ENCODE results near the gene B3GLCT.
"Not testable (repeated sequence)": the region's sequence is repeated elsewhere in the genome, so short reads cannot be mapped to it uniquely, and the experiment has no call there.

The B3GLCT gene

DNA sequence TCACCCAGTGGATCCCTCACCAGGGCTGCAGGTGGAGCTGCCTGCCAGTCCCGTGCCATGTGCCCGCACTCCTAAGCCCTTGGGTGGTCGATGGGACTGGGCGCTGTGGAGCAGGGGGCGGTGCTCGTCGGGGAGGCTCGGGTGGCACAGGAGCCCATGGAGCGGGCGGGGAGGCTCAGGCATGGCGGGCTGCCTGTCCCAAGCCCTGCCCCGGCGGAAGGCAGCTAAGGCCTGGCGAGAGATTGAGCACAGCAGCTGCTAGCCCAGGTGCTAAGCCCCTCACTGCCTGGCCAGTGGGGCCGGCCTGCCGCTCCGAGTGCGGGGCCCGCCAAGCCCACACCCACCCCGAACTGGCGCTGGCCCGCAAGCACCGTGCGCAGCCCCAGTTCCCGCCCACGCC is 16.8 kb upstream of the B3GLCT start:
- in situ Hi-C loops (cut with HindIII; ENCODE audit: low sequenced_read_pairs), result no loop called here

DNA sequence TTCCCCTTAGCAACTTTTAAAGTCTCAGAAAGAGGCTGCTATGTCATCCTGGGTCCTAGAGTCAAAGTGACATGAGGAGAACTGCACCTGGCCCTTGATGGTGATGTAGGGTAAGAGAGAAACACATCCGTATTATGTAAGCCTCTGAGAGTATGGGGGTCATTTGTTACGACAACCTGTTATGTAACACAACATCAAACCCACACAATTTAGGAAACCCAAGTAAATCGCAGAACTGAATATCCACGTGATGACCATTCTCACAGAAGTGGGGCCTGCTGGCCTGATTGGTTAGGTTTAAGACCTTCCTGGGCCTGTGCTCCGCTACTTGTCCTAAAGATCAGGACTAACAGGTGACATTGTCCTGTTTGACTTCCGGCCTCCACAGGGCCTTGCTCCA is 15.3 kb upstream of the B3GLCT start:
- in situ Hi-C loops (cut with HindIII; ENCODE audit: low sequenced_read_pairs), result no loop called here

DNA sequence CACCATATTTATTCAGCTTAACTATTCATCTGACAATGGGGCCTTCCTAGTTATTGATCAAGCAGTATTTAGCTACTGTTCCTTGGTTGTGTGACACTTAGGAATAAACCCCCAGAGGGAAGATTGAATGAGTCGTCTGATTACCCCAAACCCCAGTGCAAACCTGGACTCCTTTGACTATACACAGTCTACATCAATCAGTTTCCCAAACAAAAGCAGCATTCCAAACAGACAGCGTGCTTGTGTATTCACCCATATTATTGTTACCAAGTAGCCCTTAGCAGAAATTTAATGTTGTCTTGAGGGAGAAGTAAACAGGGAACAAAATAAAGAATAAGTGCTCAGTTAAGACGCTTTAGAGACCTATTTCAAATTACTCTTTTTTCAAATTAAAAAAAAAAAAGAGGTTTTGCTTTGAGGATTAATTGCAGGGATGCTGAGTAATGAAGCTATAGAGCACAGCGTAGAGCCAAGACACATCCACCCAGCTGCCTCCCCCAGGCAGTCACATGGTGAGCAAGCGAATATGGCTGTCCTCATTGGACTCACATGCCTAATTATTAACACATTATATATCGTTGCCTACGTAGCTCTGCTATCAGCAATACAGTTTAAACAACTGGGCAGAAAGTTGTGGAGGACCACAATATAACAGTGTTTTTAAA is 14.7 kb upstream of the B3GLCT start:
- in situ Hi-C loops (cut with HindIII; ENCODE audit: low sequenced_read_pairs), result no loop called here

DNA sequence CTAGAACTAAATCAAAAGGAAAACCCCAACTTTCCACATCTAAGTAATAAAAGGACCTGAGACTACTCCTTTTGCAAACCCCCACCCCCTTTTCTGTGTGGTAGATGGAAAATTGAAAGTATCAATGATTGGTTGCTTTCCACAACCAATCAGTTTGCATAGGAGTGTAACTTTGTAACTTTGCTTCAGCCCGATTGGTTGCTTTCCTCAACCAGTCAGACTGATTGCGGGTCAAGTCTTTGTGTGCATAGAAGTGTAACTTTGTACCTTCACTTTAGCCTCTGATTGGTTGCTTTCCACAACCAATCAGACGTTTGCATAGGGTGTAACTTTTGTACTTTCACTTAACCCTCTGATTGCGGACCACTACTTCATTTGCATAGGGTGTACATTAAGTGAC is 8.0 kb upstream of the B3GLCT start:
- in situ Hi-C loops (cut with HindIII; ENCODE audit: low sequenced_read_pairs), result no loop called here

DNA sequence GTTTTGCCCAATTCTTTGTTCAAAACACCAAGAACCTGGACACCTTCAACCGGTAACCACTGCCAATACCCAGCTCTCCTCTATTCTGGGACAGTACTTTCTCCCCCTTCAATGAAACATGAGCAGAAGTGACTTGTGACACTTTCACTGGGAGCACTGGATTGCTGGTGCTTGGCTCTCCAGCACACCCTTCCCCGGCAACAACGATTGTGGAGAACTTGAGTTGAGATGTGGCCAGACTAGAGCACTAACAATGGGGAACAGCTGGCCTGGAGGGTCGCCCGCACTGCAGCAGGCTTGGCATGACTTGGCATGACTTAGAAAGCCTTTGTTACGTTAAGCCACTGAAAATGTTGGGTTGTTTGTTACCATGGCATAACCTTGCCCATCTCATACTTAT is 7.5 kb upstream of the B3GLCT start:
- in situ Hi-C loops (cut with HindIII; ENCODE audit: low sequenced_read_pairs), result no loop called here

DNA sequence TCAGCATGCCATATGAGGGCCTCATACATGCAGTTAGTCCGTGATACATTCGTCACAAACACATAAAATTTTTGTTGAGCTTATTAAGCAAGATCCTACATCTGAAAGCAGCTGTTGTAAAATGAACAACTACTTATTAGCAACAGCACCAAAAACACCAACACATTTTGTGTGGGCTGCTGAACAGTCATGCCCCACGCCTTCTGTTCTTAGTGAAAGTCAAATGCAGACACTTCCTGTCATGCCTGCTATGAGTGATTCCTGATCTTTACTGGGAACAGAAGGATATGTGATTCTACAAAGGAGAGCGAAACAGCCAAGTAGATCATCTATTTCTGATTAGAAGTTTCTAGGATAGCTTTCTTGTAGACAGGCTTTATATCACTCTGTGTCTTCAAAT is 4.2 kb upstream of the B3GLCT start:
- in situ Hi-C loops (cut with HindIII; ENCODE audit: low sequenced_read_pairs), result no loop called here

DNA sequence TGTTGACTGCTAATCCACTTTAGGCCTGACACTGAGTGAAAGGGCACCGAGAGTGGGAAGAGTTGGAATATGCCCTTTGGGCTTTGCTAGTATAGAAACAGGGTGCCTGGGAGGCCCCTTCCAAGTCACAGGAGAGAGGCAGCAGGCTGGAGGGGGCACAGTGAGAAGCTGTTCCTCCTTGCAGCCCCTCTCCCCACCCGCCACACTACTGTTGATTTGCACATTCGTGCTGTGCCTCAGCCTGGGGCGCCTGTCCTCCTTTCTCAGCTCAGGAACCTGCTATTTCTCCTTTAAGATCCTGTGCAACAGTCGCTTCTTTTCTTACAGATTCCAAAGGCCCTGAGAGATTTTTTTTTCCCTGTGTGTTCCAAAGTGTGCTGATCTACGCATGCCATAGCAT is 2.8 kb upstream of the B3GLCT start:
- in situ Hi-C loops (cut with HindIII; ENCODE audit: low sequenced_read_pairs), result no loop called here

DNA sequence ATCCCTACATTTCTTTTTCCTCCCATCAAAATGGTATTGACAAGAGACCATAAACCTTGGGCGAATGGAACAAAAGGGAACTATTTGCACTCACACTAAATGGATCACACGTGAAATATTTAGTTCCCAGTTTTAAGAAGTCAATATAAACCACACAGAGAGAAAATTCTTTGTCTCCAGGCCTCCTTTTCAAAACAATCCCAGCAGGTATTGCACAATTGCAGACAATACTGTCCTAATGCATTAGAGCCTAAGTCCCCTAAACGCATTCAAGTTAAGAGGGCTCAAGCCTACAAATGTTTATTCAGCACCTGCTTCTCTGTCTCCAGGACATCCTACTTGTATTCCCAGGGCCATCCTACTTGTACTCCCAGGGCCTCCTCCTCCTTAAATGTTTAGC is 1.3 kb upstream of the B3GLCT start:
- in situ Hi-C loops (cut with HindIII; ENCODE audit: low sequenced_read_pairs), result no loop called here

DNA sequence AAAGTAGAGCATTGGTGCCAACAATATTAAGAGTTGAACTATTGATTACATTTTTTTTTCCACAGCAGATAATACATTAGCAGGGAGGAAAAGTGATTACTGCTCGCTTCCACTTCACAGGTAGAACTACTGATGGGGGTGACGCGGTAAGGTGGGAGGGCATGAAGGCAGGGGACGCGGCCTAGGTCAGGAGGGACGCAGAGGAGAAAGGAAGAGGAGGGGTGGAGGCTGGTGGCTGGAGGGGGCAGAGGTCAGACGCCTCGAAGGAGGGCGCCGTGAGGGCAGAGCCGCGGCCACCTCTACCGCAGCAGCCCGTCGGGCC is 287 bp upstream of the B3GLCT start:
- in situ Hi-C loops (cut with HindIII; ENCODE audit: low sequenced_read_pairs), result no loop called here

DNA sequence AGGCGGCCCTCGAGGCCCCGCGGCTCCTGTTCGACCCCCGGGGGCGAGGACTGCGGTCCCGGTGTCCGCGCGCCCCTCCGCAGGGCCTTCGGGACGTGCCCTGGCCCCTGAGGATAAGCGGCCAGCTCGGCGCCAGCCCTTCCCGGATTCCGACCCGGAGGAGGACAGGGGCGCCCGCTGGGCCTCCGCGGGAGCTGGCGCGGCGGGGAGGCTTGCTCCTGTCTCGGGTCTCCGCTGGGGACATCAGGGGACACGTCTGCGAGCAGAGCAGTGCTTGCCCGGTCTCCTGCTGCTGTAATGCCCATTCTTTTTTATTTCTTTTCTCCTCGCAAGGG is 829 bp downstream of the B3GLCT start:
- in situ Hi-C loops (cut with HindIII; ENCODE audit: low sequenced_read_pairs), result no loop called here

DNA sequence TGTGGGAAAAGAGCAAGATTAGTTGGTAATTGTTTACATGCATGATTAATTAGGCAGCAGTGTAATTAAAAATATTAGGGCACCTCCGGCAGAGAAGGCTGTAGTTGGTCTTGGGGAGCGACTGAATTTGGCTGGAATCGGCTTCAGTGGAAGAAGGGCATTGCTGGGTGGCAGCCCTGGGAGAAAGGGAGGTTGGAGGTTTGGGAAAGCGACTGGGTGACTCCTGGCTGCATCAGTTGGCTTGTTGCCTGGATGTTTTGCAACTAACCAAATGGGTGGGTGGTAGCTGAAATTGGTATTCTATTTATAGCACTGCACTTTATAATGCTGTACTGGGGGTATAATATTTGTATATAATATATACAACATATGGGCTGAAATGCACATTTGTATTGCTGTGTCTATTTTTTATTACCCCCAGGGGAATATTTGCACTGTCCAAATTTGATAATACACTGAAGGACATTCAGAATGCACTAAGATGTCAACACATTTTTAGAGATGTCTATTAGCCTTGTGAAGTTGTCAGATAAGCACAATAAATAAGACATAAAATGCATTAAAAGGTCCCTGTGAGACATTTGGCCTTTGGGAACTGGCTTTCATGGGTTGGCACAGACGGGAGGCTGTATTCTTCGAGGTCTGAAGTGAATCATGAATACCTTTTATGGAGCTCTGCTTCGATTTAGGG is 1.7 kb downstream of the B3GLCT start:
- in situ Hi-C loops (cut with HindIII; ENCODE audit: low sequenced_read_pairs), result no loop called here

DNA sequence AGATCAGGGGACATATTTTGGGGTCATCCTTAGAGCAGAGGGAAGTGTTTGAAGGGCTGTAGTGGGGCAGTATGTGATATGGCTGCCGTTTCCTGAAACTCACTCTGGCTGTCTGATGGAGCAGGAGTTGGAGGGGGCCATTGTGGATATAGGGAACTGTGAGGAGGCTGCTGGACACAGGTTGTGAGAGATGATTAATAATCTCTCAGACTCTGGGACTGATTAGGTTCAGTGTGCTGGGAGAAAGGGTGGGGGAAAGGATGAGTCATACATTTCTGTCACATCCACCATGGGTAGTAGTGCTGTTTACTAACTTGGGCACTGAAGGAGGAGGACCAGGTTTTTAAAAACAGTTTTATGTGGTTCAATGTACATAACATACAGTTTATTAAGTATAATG is 4.8 kb downstream of the B3GLCT start:
- in situ Hi-C loops (cut with HindIII; ENCODE audit: low sequenced_read_pairs), result no loop called here

DNA sequence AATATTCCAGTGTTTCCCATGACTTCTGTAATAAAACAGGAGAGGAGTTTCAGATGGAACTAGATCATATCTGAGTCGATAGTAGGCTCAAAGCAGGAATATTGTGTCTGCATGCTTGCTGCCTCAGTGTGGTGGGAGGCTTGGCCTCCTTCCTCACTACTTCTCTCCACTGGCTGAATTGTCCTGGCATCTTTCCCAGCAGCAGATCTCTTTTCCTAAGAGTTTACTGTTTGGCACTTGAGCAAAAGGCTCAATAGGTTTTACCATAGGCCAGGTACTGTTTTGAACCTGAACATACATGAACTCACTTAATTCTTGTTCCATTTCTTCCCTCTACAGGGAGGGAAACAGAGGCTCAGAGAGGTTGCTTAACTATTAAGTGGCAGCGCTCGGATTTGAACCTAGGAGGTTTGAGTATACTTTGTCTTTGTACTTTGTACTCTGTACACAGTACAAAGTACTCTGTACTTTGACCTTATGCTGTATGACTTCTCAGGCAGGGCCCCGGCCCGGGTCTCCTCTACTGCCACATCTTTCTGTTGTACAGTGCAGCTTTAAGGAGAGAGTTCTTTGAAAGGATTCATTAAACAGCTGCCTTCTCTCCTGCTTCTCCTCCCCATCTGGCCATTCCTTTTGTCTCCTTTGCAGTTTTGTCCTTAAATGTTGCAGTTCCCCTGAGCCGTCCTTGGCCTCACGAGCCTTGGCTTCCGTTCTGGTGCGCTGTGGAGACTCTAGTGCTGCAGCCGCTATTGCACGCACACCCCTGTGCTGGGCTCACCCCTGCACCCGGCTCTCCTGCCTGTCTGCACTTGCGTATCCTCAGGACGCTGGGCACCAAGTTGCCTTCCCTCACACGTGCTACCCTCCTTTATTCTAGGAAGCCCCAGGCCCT is 8.1 kb downstream of the B3GLCT start:
- in situ Hi-C loops (cut with HindIII; ENCODE audit: low sequenced_read_pairs), result no loop called here

DNA sequence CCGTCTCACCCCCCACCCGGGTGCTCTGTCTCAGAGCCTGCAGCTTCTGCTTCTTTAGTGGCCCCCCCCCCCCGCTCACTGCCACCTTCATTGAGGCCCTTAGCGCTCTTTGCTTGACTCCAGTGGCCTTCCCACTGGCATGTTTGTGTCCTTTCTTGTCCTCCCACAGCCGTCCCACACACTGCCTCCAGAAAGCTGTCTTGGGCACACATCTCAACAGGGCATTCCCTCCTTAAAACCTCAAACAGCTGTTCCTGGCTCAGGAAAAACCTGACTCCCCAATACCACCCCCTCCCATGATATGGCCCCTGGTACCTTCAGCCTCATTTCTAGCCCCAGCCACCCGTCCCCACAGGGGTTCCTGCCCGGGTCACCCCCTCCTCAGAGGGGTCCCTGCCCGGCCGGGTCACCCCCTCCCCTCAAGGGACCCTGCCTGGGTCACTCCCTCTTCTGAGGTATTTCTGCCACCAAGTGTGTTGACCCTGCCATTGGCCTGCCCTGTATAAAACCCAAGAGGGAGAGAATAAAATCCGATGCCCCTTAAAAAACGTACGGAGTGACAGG is 8.9 kb downstream of the B3GLCT start:
- in situ Hi-C loops (cut with HindIII; ENCODE audit: low sequenced_read_pairs), result no loop called here

DNA sequence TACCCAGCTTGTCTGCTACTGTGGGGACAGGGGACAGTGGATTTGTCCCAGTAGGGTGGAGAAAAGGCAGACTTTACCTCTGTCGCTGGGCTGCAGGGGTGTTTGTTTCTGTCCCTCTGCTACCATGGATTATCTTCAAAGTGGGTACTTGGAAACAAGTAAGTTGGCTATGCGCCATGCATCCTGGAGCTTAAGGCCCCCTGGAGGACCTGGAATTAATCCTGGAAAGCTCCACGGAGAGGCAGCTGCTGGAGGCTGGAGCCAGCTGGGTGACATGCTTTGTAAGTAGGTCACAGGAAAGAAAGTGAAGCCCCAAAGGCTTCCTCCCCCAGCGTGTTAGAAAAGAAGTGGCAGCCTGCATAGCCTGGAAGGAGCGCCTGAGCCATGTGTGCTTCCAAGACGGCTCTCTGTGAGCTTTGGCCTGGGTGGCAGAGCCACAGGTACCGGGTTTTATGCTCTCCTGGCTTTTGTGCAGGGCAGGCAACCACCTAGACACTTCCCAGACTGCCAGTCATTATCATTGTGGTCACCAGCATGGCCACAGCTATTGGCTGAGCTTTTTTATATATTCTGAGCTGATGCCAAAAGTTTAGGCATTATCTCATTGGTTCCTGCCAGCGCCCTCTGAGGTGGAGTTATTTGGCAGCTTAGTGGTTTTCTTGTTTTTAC is 9.5 kb downstream of the B3GLCT start:
- in situ Hi-C loops (cut with HindIII; ENCODE audit: low sequenced_read_pairs), result no loop called here

DNA sequence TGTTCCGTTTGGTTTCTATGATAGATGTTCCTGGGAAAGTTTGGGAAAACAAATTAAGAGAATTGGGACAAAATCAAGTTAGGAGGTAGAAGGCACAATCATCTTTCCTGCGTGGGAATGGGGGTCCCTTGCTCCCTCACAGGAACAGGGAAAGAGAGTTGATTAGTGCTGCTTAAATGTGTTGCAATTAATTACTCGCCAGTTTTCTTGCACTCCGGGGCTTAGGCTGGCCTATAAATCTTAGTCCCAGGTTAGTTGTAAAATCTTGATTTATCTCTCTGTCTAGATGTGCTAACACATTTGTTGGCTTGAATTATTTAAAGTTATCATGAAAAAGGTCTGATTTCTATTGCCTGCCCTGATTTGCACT is 10.1 kb downstream of the B3GLCT start:
- in situ Hi-C loops (cut with HindIII; ENCODE audit: low sequenced_read_pairs), result no loop called here

DNA sequence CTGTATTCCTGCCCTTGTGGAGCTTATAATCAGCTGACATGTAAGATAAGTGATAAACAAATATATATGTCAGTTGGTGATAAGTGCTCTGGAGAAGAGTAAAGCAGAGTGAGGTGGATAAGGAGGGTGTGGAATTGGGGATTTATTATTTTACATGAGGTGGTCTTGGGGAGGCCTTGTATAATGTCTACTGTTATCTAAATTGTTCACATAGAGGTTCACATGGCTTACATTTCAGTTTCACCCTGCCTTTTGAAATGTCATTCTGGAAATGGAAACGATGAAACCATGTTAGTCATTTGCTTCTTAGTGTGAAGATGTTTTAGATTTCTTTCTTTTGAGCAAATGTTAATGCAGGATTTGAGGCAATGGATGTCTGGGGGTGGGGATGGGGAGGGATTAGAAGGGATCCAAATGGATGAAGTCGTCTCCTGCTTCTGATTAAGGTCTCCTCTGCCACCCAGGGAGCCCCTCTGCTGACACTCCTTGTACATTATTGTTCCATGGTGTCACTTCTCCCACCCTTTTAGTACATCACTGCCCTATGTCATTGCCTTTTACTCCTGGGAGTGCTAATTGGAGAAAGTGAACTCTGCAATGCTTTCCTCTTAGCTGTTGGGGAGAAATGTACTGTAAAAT is 14.0 kb downstream of the B3GLCT start:
- in situ Hi-C loops (cut with HindIII; ENCODE audit: low sequenced_read_pairs), result no loop called here

DNA sequence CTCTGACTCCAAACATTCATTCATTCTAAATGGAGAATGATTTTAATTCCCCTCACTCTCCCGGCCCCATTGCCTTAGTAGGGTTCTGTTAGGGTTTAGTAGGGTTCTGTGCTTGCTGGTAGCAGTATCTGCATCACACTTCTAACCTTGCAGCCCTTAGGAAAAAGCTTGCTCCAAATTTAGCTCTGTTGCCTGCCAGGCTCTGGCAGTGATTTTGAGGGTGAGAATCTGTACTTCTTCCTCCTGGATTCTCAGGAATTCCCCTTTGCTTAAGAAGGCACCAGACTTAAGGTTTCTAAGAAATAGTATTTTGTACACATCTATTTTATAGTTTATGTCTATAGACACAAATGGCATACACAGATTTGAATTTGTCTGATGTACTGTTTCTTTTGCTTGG is 14.7 kb downstream of the B3GLCT start:
- in situ Hi-C loops (cut with HindIII; ENCODE audit: low sequenced_read_pairs), result no loop called here

DNA sequence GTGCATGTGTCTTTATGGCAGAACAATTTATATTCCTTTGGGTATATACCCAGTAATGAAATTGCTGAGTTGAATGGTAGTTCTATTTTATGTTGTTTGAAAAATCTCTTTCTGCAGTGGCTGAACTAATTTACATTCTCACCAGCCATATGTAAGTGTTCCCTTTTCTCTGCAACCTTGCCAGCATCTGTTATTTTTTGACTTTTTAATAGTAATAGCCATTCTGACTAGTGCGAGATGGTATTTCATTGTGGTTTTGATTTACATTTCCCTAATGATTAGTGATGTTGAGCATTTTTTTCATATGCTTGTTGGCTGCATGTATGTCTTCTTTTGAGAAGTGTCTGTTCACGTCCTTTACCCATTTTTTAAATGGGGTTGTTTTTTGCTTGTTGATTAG is 17.1 kb downstream of the B3GLCT start:
- in situ Hi-C loops (cut with HindIII; ENCODE audit: low sequenced_read_pairs), result not testable (repeated sequence)

DNA sequence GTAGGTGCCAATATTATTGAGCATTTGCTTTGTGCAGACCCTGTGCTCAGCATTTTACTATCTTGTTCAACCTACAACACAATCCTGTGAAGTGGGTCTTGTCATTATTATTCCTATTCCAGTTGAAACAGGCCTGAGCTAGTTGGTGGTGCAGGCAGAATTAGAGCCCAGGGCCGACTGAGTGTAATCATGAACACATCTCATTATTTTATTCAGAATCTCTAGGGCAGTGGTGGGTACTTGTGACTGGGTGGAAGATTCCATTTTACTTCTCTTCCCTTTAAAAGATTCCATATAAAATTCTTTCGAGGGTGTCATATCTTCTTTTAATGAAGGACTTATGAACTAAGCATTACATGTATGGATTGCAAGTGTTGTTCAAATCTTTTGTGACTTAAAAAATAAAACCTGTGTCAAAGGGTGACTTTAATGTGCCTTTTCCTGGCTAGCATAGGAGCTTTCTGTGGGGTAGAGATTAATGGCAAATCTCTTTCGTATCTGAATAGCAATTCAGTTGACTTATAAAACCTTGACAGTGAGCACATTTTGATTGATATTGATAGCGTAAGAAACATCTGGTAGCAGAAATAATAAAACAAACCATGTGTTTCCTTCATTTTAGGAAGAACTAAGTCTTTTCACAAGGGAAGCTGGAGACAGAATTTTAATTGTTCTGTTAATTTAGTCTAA is 20.3 kb downstream of the B3GLCT start:
- in situ Hi-C loops (cut with HindIII; ENCODE audit: low sequenced_read_pairs), result no loop called here

Measured in DLD1 (cell line).